RWPE1 (cell line): ENCODE results near the gene POU6F2.

Source experiments
- CTCF ChIA-PET: fragments of 350-600 bp; sonication (Branson Sonifier 250); formaldehyde crosslinking; extraction: SDS; loops from one replicate; lab custom pipeline; 2021; lab: Yijun Ruan, JAX
- POLR2A ChIA-PET: fragments of 400-600 bp; formaldehyde crosslinking; extraction: SDS; loops from one replicate; lab custom pipeline; 2020; ENCODE audit warnings: antibody characterized with exemption; ENCODE audit not compliant: low non-redundant PET; lab: Yijun Ruan, JAX
- DNase-seq: peaks from one replicate; pipeline ENCODE4 v3.0.0; 2012; ENCODE audit warnings: low spot score
- H3K27ac ChIP-seq: fragments of 450-650 bp; 2 replicates; pipeline ENCODE4 v1.5.1; 2017
- CTCF ChIP-seq: fragments of 450-650 bp; conservative IDR thresholded peaks from 2 replicates; pipeline ENCODE4 v1.5.1; 2017; ENCODE audit warnings: low read depth, mild to moderate bottlenecking

Gene POU6F2

GRCh38 chr7:38973760-38974159 lies 3.9 kb upstream of the POU6F2 start:
- CTCF ChIA-PET: no interaction called here
- no peak for DNase-seq
- no peak for TF ChIP-seq CTCF
- H3K27ac ChIP-seq: no peak overlapping the region
- POLR2A ChIA-PET: no interaction called here

- TF ChIP-seq CTCF: no peak
- DNase-seq: no peak
- POLR2A ChIA-PET: no interaction called here
- CTCF ChIA-PET: interaction anchor here (0.6 kb wide), 1 partner anchor 196 kb away, joined by 4 read pairs; no protein-coding TSS in a partner anchor
- H3K27ac ChIP-seq: no peak overlapping the region
Observed at GRCh38 chr7:38975944-38976392, 1.7 kb upstream of the POU6F2 start.

- H3K27ac ChIP-seq: no peak overlapping the region
- POLR2A ChIA-PET: no interaction called here
- TF ChIP-seq CTCF: no peak
- no peak for DNase-seq
- CTCF ChIA-PET: no interaction called here
Observed at GRCh38 chr7:38978491-38978890, 782 bp downstream of the POU6F2 start.

- CTCF ChIA-PET: no interaction called here
- TF ChIP-seq CTCF: no peak
- POLR2A ChIA-PET: no interaction called here
- DNase-seq: no peak
- no peak overlapping the region for H3K27ac ChIP-seq
Observed at GRCh38 chr7:38992203-38992602, 14.5 kb downstream of the POU6F2 start.

- no peak overlapping the region for H3K27ac ChIP-seq
- no peak for DNase-seq
- ChIA-PET CTCF (no interaction called here), POLR2A (no interaction called here)
- no peak for TF ChIP-seq CTCF
Observed at GRCh38 chr7:39001595-39001994, 23.9 kb downstream of the POU6F2 start.

- no peak for TF ChIP-seq CTCF
- no peak overlapping the region for H3K27ac ChIP-seq
- ChIA-PET POLR2A (no interaction called here), CTCF (no interaction called here)
- no peak for DNase-seq
Observed at GRCh38 chr7:39002755-39003154, 25.0 kb downstream of the POU6F2 start.

GRCh38 chr7:39005036-39005435 lies 27.3 kb downstream of the POU6F2 start:
- H3K27ac ChIP-seq: no peak overlapping the region
- no peak for DNase-seq
- ChIA-PET POLR2A (no interaction called here), CTCF (no interaction called here)
- TF ChIP-seq CTCF: no peak
